CD4-positive, alpha-beta T cell treated with Interleukin-1 beta for 1 hour (primary cell): Measurements from ENCODE around the gene CST11.
A peak's percentile ranks its signal among the peaks of the same experiment; 100 is the strongest.
"Not testable (repeated sequence)": the region's sequence is repeated elsewhere in the genome, so short reads cannot be mapped to it uniquely, and the experiment has no call there.

Experiments used
- DNase-seq, 2 donors: peaks; one replicate each; pipeline ENCODE4 v3.0.0-alpha.2; 2020 to 2022

The CST11 gene

DNA sequence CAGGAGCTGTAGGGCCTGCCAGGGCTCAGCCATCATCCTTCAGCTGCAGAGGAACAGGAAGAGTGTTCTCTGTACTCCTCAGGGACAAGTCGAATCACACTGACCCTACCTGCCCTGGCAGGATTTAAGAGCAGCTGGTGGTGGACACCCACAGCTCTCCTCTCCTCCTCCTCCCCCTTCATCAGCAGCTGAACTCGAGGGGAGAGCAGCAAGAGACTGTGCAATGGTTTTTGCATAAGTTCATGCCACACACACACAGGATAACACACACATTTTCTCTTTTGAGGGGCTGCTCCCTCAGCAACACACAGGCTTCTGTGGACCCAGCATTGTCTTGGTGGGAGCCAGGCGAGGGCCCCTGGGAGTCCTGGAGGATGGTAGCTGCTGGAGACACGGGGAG lies at the start of gene CST11:
Gene CST11, minus strand, starts transcription at position 101 of the 400 bp plus-strand sequence. Its CDS starts 65 bp downstream, at position 36.
- no peak for DNase-seq

DNA sequence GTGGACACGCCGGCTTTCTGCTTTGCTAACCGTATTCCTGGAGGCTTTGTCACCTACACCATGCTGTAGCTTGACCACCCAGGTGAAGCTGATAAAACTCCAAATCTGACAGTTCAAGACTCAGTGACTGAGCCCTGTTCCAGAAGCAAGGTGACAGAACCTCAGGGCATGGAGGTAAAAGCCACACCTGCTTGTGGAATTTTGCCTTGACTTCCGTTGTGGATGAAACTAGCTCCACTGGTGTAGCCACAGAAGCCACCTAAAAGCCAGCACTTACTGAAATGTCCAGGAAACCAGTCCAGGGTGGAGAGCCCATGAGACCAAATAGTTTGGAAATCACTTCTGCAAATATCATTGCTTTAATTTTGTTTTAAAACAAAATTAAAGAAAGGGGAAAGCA lies 49.2 kb upstream of the CST11 start:
- DNase-seq = no peak

- DNase-seq = no peak
Observed at GRCh38 chr20:23497536-23497935, 44.9 kb upstream of the CST11 start.

- no peak for DNase-seq
Observed at GRCh38 chr20:23493172-23493772, 40.6 kb upstream of the CST11 start.

GRCh38 chr20:23492292-23492691 lies 39.6 kb upstream of the CST11 start:
- no peak for DNase-seq

GRCh38 chr20:23490817-23491216 lies 38.1 kb upstream of the CST11 start, which contains the start of gene CST8:
CST8 (plus strand) TSS chr20:23491117; CDS start chr20:23491668, 551 bp downstream.
- DNase-seq = no peak

DNA sequence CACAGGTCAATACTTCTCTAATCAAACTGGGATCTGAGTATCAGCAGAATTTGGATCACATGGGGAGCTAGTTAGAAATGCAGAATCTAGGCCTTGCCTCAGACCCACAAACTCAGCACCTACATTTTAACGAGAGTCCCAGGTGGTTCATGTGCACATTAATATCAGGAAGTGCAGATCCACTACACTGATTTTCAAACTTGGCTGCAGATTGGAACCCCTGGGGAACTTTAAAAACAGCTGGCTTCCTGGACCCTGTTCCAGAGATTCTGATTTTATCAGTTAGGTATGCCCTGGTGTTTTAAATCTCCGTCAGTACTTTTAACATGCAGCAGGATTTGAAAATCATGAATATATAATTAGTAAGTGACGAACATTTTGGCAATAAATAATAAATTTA lies 36.3 kb upstream of the CST11 start:
- no peak for DNase-seq

- no peak for DNase-seq
Observed at GRCh38 chr20:23488470-23488869, 35.8 kb upstream of the CST11 start.

DNA sequence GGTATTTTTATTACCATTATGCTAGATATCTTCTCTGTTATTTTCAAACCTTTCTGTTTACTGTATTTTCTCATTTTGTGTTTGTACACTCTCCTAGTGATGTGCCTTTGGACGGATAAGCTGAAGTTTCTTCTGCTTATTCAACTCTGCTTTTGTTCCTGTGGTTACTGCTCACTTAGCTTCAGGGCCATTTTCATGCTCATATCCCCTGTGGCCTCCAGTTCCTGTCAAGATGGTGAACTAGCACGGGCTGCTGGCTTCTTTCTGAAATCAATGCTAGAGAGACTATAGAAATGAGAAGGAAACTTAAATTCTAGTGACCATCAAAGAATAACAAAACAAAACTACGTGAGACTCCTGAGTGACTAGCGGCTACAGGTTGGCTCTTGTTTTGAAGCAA lies 31.4 kb upstream of the CST11 start:
- DNase-seq = no peak

GRCh38 chr20:23482138-23482537 lies 29.5 kb upstream of the CST11 start:
- DNase-seq = no peak

DNA sequence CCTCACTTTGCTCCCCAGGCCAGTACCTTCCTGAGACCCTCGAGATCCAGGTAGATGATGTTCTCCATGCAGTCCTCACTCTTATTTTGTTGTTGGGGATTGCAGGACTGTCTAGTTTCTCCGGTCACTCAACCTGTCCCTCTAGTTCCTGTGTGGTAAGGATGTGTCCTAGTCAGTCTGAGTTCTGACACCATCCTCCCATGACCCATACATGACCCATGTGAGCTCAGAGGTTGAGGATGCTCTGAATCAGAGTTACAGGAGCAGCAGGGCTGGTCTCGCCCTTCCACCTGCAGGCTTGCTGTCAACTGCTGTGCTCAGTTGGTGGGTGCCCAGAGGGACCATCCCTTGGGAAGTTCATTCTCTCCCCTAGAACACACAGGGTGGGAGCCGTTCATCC lies 26.4 kb upstream of the CST11 start:
- DNase-seq = no peak

- DNase-seq = no peak
Observed at GRCh38 chr20:23477223-23477622, 24.5 kb upstream of the CST11 start.

DNA sequence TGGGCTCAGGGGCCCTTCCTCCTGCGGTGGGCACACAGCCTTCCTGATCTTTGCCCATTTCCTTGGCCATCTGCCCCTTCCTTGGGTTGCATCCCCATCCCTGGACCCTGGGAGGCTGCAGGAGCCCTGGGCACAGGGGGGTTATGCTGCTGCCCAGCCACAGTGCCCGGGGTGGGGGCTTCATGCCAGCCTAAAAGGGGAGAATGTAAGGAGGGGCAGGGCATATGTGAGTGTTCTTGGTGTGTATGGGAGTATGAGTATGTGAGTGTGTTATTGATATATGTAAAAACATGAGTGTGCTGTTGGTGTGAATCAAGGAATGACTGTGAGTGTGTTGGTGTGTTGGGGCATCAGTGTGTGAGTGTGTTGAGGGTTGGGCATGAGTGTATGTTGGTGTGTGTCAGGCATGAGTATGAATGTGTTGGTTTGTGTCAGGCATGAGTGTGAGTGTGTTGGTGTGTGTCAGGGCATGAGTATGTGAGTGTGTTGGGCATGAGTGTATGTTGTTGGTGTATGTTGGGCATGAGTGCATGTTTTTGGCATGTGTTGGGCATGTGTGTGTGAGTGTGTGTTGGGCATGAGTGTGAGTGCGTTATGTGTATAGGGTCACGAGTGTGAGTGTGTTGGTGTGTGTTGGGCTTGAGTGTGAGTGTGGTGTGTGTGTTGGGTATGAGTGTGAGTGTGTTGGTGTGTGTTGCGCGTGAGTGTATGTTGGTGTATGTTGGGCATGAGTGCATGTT lies 23.5 kb upstream of the CST11 start:
- DNase-seq = no peak

- no peak for DNase-seq
Observed at GRCh38 chr20:23475395-23475794, 22.7 kb upstream of the CST11 start.

DNA sequence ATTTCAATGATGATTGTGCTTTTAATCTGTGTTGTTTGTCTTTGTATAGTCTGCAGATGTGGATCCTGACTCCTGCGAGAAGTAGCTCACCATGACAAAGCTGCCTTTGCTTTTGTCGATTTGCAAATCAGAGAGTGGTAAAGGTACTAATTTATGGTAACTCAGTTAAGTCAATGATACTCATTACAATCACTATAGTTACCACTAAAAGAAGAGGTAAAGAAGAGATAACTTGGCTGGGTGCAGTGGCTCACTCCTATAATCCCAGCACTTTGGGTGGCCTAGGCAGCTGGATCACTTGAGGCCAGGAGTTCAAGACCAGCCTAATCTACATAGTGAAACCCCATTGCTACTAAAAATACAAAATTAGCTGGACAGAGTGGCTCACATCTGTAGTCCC lies 20.6 kb upstream of the CST11 start:
- not testable (repeated sequence) for DNase-seq

DNA sequence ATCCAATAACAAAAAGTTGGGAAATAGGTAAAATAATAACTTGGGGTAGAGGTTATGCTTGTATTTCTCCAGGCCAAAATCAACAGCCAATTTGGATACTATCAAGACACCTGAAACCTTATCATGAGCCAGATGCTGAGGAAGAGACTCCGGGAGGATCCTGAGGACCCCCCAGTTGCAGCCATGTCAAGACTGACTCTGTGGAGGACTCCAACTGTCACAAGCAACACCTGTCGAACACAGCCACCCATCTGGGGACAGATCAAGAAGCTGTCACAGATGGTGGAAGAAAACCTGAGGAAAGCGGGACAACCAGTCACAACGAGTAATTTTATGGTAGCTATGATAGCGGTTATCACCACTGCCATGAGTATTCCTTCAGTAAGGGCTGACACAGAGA lies 19.6 kb upstream of the CST11 start:
- DNase-seq = not testable (repeated sequence)

DNA sequence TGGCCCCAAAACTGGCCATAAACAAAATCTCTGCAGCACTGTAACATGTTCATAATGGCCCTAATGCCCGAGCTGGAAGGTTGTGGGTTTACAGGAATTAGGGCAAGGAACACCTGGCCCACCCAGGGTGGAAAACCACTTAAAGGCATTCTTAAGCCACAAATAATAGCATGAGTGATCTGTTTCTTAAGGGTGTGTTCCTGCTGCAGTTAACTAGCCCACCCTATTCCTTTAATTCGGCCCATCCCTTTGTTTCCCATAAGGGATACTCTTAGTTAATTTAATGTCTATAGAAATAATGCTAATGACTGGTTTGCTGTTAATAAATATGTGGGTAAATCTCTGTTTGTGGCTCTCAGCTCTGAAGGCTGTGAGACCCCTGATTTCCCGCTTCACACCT lies 14.3 kb upstream of the CST11 start:
- DNase-seq = not testable (repeated sequence)

DNA sequence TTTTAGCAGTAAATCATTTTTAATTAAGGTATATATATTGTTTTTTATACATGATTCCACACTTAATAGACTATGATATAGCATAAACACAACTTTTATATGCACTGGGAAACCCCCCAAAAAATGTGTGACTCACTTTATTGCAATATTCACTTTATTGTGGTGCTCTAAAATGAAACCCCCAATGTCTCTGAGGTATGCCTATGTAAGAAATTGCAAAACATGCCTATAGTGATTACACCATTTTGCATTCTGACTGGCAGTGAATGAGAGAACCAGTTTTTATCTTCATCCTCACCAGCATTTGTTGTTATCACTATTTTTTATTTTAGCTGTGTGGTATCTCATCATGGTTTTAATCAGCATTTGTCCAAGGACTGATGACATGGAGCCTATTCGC lies 8.5 kb upstream of the CST11 start:
- no peak for DNase-seq

DNA sequence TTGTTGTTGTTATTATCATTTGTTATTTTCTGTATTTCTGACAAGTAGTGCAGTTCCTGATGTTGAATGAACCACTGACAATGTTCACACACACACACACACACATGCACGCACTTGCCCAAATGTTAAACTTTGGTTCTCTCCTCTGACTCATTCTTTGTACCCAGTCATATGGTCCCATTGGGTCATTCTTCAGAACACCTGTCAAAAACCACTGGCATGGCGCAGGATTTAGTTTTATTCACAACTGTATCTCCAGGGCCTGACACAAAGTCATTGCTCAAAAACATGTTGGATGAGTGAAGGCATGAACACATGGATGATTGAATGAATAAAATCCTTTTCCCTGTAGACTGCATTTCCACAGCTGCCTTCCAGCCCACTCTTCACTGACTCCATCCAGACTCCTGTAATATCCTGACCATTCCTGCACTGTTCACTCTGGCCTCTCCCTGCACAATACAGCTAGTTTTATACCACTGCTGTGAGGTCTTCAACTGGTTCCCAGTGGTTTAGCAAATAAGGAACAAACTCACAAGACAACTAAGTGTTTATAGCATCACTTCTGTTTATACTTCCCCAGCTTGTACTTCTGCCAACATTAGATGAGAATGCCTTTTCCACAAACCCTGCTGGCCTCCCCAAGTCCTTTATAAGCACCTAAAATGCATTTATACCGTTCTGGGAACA lies 6.9 kb upstream of the CST11 start:
- DNase-seq = no peak

DNA sequence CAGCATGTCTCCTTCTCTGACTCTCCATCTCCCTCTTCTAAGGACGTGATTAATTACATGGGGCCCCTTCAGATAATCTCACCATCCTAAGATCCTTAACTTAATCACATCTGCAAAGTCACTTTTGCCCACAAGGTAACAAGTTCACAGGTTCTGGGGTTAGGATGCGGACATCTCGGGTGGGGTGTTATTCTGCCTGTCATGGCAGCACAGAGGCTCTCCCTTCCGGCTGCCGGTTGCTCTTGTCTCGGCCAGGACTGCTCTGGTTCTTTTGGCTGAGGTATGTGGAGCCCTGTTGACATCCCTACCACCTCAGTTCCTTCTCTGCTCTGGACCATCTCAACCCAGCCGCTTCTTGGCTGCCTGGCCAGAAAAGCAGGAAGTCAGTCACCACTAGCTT lies 4.2 kb upstream of the CST11 start:
- peak in 1 of 2 donors; percentile 22 for DNase-seq

DNA sequence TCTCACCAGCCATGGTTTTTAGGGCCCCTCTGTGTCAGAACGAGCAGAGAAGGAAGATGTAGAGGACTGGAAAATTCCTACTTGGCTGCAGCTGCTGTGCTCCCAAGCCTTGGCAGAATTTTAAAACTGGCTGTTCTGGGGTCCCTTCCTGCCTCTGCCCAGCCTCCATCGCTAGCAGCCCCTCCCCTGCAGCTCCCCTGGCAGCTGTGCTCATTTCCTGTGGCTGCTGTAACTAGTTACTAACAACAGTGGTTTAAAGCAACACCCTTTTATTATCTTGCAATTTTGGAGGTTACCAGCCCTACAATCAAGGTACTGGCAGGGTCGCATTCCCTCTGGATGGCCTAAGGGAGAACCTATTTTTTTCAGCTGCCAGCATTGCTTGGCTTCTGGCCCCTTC lies 3.7 kb upstream of the CST11 start:
- peak; percentile 32 to 43 for DNase-seq

DNA sequence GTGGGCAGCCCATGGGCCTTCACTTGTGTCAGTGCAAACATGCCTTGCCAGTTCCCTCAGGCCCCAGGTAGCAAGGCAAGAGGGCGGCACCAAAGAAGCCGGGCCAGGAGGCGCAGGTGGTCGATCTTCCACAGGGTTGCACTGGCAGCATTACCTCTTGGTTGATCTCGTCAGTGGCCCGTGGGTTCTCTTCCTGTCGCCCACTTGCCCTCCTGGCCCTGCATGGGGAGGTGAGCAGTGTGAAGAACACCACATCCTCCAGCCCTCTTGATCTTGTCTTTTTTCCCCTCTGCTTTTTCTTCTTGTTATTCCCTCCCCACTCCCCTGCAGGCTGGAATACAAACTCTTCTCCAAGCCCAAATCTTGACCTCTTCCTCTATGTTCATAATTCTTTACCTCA lies 3.0 kb upstream of the CST11 start:
- no peak for DNase-seq

DNA sequence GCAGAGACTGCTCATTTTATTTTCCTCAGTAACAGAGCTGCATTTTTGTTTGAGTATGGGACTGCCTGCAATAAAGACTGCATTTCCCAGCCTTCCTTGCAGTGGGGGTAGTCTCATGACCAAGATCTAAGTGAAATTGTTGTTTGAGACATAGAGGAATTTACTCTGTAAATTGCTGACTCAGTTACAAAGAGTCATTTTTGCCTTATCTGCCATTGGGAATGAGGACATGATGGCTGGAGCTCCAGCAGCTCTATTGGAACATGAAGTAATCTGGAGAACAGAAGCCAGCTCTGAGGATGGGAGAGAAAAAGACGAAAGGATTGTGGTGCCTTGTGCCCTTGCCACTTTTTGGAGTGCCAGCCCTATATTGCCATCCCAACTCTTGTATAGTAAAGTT lies 2.1 kb upstream of the CST11 start:
- DNase-seq = no peak
